Mesothelial cell of epicardium (in vitro differentiated cells): Measurements from ENCODE around the gene INO80B. TPM values are rescaled to one million over a fixed set of nuclear protein-coding genes. Genes with fewer than 3 reads are reported as not detected.
A peak's percentile ranks its signal among the peaks of the same experiment; 100 is the strongest.

Source experiments
- DNase-seq, 2 experiments: peaks; one replicate each; pipeline ENCODE4 v3.0.0; 2021; ENCODE audit warnings: low spot score in 2 of 2; ENCODE audit not compliant: unreplicated experiment in 2 of 2
- H3K27ac Mint-ChIP-seq: 2 replicates; pipeline ENCODE4 v1.8.0; 2021; ENCODE audit warnings: mixed read lengths
- H3K27me3 Mint-ChIP-seq: 2 replicates; pipeline ENCODE4 v1.8.0; 2021; ENCODE audit warnings: low read depth, mixed read lengths
- H3K36me3 Mint-ChIP-seq: 2 replicates; pipeline ENCODE4 v1.8.0; 2021; ENCODE audit warnings: mixed read lengths
- H3K4me1 Mint-ChIP-seq: 2 replicates; pipeline ENCODE4 v1.8.0; 2021; ENCODE audit warnings: mixed read lengths
- H3K4me3 Mint-ChIP-seq: 2 replicates; pipeline ENCODE4 v1.8.0; 2021; ENCODE audit warnings: mild to moderate bottlenecking, moderate library complexity, mixed read lengths
- H3K9me3 Mint-ChIP-seq: 2 replicates; pipeline ENCODE4 v1.8.0; 2021; ENCODE audit warnings: mixed read lengths
- CTCF ChIP-seq: fragments of 200-600 bp; sonication (generic); IDR thresholded peaks from one replicate; pipeline ENCODE4 v1.5.0; 2021; ENCODE audit warnings: antibody characterized with exemption; ENCODE audit not compliant: unreplicated experiment
- total RNA-seq: library from RNA; stranded (reverse); gene quantifications from 3 replicates; pipeline ENCODE4 v1.2.1, GENCODE V29; 2021

The INO80B gene
- total RNA-seq, 1 donor from 2014 or later, result 48.1 TPM

GRCh38 chr2:74507145-74507925 lies 52.4 kb downstream of the INO80B start, which contains the start of gene PCGF1:
Gene PCGF1 (minus strand): TSS chr2:74507695. CDS start chr2:74507668, 27 bp downstream.
- Mint-ChIP-seq H3K27ac (peak within 1 kb of the TSS; percentile 99), H3K9me3 (no peaks in the 10 kb centered on the region), H3K36me3 (peaks cover 16% of the 10 kb centered on the region), H3K27me3 (peaks cover 63% of the 10 kb centered on the region), H3K4me3 (peak within 1 kb of the TSS; percentile 96), H3K4me1 (peaks cover 35% of the 10 kb centered on the region)
- DNase-seq, result peak; percentile 95 to 98
- peak; percentile 35 for TF ChIP-seq CTCF

Other genes with a start within 250 kb of the INO80B start
- 7.5 to 9.3 TPM (median 9.2 TPM) in 3 replicates for gene SLC4A5, start 111.7 kb upstream of the INO80B start, total RNA-seq
- gene DCTN1, start 74.8 kb upstream of the INO80B start, total RNA-seq, result 125 to 136 TPM (median 132 TPM) in 3 replicates
- gene C2orf81, start 33.5 kb upstream of the INO80B start, total RNA-seq, result 4.7 to 8.8 TPM (median 6.0 TPM) in 3 replicates
- 20.2 to 25.0 TPM (median 23.7 TPM) in 3 replicates for gene WDR54, start 33.4 kb upstream of the INO80B start, total RNA-seq
- gene RTKN, start 13.2 kb upstream of the INO80B start, total RNA-seq, result 85.0 to 88.9 TPM (median 86.4 TPM) in 3 replicates
- 111 to 113 TPM (median 111 TPM) in 3 replicates for gene WBP1, start 3.4 kb downstream of the INO80B start, total RNA-seq
- gene MOGS, start 10.3 kb downstream of the INO80B start, total RNA-seq, result 61.6 to 68.7 TPM (median 62.6 TPM) in 3 replicates
- 57.6 to 69.3 TPM (median 62.5 TPM) in 3 replicates for gene MRPL53, start 17.6 kb downstream of the INO80B start, total RNA-seq
- gene CCDC142, start 27.9 kb downstream of the INO80B start, total RNA-seq, result 25.5 to 29.4 TPM (median 26.2 TPM) in 3 replicates
- gene TTC31, start 28.0 kb downstream of the INO80B start, total RNA-seq, result 26.1 to 27.3 TPM (median 26.1 TPM) in 3 replicates
- gene LBX2, start 44.5 kb downstream of the INO80B start, total RNA-seq, result 0.86 to 1.1 TPM (median 0.89 TPM) in 3 replicates
- gene PCGF1, start 52.6 kb downstream of the INO80B start, total RNA-seq, result 17.0 to 23.0 TPM (median 20.3 TPM) in 3 replicates
- 0.18 TPM in 1 of 3 replicates, not detected in the others for gene TLX2, start 59.4 kb downstream of the INO80B start, total RNA-seq
- gene DQX1, start 71.1 kb downstream of the INO80B start, total RNA-seq, result 0.16 to 0.42 TPM (median 0.29 TPM) in 3 replicates
- 86.2 to 89.4 TPM (median 86.8 TPM) in 3 replicates for gene AUP1, start 74.6 kb downstream of the INO80B start, total RNA-seq
- gene HTRA2, start 74.8 kb downstream of the INO80B start, total RNA-seq, result 25.1 to 26.1 TPM (median 25.7 TPM) in 3 replicates
- gene LOXL3, start 98.9 kb downstream of the INO80B start, total RNA-seq, result 20.3 to 26.7 TPM (median 21.9 TPM) in 3 replicates
- gene DOK1, start 99.6 kb downstream of the INO80B start, total RNA-seq, result 10.7 to 11.9 TPM (median 10.8 TPM) in 3 replicates
- 7.4 to 7.9 TPM (median 7.7 TPM) in 3 replicates for gene M1AP, start 193.2 kb downstream of the INO80B start, total RNA-seq
- 17.5 to 19.8 TPM (median 18.1 TPM) in 3 replicates for gene SEMA4F, start 199.2 kb downstream of the INO80B start, total RNA-seq